GM19372 (cell line): ENCODE data around the gene CDC27.
"Not testable (repeated sequence)": the region's sequence is repeated elsewhere in the genome, so short reads cannot be mapped to it uniquely, and the experiment has no call there.

Source experiments
- ATAC-seq: cut with Tn5 transposase; IDR thresholded peaks from one replicate; pipeline ENCODE4 v1.9.1; 2021; ENCODE audit warnings: mild to moderate bottlenecking, low read depth, moderate library complexity; ENCODE audit not compliant: unreplicated experiment

CDC27 gene

DNA sequence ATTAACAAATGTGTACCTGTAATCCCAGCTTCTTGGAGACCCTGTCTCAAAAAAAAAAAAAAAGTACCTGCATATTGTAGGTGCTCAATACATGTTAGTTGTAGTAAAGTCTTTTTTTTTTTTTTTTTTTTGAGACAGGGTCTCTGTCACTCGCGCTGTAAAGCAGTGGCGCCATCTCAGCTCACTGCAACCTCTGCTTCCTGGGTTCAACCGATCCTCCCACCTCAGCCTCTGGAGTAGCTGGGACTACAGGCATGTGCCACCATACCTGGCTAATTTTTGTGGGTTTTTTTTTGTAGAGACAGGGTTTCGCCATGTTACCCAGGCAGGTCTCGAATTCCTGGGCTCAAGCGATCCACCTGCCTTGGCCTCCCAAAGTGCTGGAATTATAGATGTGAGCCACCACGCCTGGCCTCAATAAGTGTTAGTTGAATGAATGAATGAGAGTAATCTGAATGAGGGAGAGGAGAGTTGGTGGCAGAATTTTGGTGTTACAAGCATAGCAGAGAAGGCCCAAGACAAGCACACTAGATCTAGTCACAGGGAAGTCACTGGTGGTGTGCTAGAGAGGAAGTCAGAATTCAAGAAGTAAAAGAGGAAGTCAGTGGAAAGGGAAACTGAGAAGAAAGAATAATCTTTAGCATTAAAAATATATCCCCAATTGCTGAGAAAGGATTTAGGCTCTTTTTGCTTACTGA is 10.7 kb upstream of the CDC27 start:
- no peak for ATAC-seq

- no peak for ATAC-seq
Measured at GRCh38 chr17:47197821-47198220, 8.7 kb upstream of the CDC27 start.

GRCh38 chr17:47193931-47194511 is 4.9 kb upstream of the CDC27 start:
- no peak for ATAC-seq

DNA sequence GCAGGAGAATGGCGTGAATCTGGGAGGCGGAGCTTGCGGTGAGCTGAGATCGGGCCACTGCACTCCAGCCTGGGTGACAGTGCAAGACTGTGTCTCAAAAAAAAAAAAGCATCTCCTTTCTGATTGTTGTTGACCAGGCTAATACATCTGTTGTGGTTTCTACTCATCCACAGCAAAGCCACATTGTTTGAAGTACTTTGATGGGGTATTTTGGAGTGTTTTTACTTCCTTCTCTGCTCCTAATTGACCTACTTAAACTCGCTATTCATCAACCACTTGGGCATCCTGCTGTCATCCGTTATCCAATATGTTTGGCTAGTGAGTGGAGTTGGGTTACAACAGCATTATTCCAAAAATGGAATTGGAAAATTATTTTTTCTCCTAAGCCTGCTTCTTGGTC is 3.5 kb upstream of the CDC27 start:
- ATAC-seq, result no peak

- no peak for ATAC-seq
Measured at GRCh38 chr17:47190770-47191169, 1.7 kb upstream of the CDC27 start.

GRCh38 chr17:47190243-47190642 is 1.1 kb upstream of the CDC27 start:
- no peak for ATAC-seq

- ATAC-seq, result no peak
Measured at GRCh38 chr17:47189732-47190237, 690 bp upstream of the CDC27 start.

GRCh38 chr17:47188271-47188875 is 722 bp downstream of the CDC27 start:
- no peak for ATAC-seq

GRCh38 chr17:47184681-47185080 is 4.4 kb downstream of the CDC27 start:
- ATAC-seq, result no peak

DNA sequence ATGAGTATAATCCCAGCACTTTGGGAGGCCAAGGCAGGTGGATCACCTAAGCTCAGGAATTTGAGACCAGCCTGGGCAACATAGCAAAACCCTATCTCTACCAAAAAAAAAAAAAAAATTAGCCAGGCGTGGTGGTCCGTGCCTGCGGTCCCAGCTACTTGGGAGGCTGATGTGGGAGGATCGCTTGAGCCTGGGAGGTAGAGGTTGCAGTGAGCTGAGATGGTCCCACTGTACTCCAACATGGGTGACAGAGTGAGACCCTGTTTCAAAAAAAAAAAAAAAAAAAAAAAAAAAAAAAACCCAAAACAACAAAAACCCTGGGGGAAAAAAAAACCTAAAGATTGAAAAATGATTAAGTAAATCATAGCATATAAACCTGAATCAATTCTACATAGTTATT is 8.1 kb downstream of the CDC27 start:
- ATAC-seq, result not testable (repeated sequence)

GRCh38 chr17:47180337-47180736 is 8.8 kb downstream of the CDC27 start:
- ATAC-seq, result no peak

- ATAC-seq, result no peak
Measured at GRCh38 chr17:47179141-47179540, 10.0 kb downstream of the CDC27 start.

DNA sequence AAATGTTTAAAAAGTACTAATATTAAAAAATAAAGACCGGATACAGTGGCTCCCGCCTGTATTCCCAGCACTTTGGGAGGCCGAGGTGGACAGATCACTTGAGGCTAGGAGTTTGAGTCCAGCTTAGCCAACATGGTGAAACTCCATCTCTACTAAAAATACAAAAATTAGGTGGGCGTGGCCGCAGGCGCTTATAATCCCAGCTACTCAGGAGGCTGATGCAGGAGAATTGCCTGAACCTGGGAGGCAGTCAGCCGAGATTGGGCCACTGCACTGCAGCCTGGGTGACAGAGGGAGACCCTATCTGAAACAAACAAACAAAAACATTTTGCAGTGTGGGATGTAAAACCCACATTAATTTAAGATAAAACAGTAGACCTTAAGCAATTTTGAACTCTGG is 11.8 kb downstream of the CDC27 start:
- no peak for ATAC-seq

DNA sequence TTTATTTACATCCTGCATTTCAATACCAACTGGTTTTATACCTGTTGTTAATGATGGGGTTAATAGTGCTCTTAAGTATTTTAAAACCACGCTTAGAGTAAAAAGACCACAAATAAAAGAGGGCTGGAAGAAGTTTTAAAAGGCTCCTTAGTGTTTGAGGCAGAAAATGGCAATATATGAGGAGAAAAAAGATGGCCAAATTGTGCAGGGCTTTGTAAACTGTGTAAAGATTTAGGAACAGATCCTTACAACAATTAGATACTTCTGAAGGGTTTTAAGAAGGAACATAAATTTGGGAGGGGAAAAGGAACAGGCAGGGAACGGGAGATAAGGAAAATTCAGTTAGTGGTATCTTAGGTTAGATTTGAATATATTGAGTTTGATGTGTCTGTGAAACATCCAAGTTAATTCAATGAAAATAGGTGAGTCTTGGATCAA is 12.7 kb downstream of the CDC27 start:
- no peak for ATAC-seq

DNA sequence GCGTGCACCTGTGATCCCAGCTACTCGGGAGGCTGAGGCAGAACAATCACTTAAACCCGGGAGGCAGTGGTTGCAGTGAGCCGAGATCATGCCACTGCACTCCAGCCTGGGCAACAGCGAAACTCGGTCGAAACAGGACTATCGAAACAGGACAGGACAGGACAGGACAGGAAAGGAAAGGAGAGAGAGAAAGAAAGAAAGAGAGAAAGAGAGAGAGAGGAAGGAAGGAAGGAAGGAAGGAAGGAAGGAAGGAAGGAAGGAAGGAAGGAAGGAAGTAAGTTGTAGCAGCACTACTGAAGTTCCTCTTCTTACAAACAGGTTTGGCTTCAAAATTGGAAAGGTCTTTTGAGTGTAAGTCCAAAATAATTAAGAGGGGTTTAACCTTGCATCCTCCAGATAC is 14.3 kb downstream of the CDC27 start:
- ATAC-seq, result not testable (repeated sequence)

GRCh38 chr17:47172696-47173565 is 16.2 kb downstream of the CDC27 start:
- no peak for ATAC-seq

- ATAC-seq, result no peak
Measured at GRCh38 chr17:47170710-47171109, 18.4 kb downstream of the CDC27 start.

GRCh38 chr17:47168896-47169295 is 20.2 kb downstream of the CDC27 start:
- not testable (repeated sequence) for ATAC-seq

DNA sequence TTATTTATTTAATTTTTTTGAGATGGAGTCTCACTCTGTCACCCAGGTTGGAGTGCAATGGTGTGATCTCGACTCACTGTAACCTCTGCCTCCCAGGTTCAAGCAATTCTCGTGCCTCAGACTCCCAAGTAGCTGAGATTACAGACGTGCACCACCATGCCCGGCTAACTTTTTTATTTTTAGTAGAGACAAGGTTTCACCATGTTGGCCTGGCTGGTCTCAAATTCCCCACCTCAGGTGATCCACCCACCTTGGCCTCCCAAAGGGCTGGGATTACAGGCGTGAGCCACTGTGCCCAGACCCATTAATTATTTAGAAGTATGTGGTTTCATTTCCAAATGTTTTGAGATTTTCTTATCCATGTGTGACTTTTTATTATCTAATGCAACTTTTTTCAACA is 22.2 kb downstream of the CDC27 start:
- ATAC-seq, result not testable (repeated sequence)

- no peak for ATAC-seq
Measured at GRCh38 chr17:47165137-47165536, 24.0 kb downstream of the CDC27 start.

DNA sequence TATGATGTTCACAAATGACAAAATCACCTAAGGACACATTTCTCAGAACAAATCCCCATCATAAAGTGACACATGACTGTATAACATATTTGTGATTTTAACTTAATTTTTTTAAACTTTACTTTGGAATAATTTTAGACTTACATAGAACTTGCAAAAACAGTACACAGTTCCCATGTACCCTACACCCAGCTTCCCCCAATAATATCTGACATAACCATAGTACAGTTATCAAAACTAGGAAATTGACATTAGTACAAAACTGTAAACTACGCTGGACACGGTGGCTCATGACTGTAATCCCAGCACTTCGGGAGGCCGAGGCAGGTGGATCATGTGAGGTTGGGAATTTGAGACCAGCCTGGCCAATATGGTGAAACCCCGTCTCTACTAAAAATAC is 24.8 kb downstream of the CDC27 start:
- no peak for ATAC-seq
